GM21423 (cell line): ENCODE results near the gene VWF.

ENCODE experiments used
- ATAC-seq: cut with Tn5 transposase; IDR thresholded peaks from one replicate; pipeline ENCODE4 v1.9.1; 2021; ENCODE audit warnings: mild to moderate bottlenecking, moderate library complexity; ENCODE audit not compliant: unreplicated experiment

Gene VWF

GRCh38 chr12:5966486-5967095, 157.9 kb downstream of the VWF start:
- ATAC-seq, result no peak

DNA sequence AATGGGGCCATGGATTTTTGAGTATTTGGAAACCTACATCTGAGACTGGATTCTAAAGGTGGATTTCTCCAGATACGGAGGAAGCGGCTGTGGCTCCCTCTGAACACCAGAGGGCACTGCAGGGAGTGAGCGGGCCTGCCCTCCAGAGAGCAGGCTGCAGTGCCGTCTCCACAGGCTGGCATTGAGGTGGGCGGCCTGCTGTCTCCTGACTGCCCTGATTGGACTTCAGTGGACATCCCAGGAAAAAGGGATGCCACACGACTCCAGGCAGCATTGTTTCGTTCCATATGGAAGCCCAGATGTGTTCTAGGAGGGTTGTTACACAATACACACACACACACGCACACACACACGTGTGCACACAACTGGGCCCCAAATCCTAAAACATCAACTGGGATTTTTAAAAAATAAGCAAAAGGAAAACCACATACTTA, 158.5 kb downstream of the VWF start:
- ATAC-seq, result no peak

DNA sequence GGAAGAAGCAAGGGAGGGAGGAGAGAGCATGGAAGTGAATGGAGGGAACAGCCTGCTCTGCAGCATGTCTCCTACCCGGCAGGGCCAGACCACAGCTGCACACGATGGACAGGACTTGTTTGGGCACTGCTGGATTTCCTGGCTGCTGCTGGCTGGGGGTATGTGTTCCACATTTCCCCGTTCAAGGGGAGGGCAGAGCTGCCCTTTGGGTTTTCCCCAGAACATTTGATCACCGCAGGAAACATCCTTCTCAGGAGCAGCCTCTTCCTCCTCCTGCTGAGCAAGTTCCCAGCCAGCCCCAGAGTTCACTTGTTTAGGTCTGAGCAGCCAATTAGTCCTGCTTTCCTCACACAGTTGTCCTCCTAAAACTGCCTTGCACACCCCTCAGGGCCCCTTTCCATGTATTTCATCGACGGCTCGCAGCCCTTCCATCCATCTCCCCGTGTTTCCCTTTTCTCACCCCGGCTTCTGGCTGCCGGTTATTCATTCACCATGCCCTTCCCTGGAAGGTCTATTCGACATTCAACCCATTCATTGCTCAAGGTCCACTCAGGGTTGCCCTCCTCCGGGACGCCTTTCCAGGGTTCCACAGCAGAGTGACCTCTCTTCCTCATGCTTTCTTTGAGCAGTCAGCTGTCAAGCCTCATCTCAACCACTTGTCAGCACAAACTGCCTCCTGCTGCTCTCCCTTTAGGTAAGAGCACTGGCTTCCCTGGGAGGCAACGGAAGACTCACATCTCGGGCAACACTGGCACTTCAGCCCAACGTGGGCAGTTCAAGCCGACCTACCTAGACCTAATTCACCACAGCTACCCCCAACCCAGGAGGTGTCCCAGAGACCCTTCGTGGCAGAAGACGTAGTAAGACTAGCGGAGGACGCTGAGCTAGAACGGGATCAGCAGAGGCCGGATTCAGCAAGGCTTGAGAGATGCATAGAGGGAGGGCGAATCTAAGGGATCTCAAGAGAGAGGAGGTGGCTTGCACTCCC, 159.3 kb downstream of the VWF start:
- no peak for ATAC-seq

DNA sequence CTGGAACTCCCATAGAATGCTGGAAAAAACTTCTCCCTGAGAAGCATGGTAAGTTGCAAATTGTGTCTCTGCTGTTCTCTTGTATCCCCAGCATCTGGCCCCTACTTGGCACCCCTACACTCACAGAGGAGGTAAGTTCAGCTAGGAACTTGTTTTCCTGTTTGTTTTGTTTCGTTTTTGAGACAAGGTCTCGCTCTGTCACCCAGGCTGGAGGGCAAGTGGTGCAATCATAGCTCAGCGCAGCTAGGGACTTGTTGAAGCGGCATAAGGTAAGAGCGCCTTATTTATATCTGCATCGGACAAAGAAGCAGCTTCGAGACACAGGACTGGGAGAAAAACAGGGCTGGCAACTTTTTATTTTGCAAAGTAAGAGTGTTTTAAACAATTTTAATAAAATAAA, 161.0 kb downstream of the VWF start:
- ATAC-seq, result no peak

DNA sequence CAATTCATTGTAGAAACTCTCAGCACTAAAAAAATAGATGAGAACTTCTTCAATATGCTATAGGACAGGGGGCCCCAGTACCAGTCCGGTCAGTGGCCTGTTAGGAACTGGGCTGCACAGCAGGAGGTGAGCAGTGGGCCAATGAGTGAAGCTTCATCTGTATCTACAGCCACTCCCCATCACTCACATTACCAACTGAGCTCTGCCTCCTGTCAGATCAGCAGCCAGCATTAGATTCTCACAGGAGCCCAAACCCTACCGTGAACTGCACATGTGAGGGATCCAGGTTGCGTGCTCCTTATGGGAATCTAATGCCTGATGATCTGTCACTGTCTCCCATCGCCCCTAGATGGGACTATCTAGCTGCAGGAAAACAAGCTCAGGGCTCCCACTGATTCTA, 163.7 kb downstream of the VWF start:
- no peak for ATAC-seq

DNA sequence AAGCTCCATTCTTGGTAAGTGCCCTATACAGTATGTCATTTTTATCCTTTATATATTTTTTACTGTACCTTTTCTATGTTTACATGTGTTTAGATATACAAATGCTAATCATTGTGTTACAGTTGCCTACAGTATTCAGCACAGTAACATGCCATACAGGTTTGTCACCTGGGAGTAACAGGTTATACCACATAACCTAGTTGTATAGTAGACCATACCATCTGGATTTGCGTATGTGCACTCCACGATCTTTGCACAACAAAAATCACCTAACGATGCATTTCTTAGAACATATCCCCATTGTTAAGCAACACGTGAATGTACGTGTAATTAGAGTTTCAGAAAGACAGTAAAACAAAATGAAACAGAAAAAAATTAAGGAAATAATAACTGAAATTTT, 167.5 kb downstream of the VWF start:
- ATAC-seq, result no peak

DNA sequence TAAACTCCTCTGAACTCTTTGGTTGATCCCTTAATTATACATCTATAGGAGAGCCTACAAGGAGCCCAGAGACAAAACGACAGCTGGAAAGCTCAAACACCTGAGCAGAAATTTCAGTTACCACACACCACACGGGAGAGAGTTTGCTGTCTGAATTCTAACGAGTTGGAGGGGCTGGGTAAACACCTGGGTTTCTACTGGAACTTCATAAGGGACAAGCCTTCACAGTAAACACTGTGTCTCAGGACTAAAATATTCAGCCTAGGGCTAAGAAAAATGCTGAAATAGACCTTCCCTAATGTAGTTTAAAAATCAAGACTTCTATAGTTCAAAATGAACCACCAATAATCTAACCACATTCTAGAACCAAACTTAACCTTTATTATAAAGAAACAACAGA, 169.8 kb downstream of the VWF start:
- no peak for ATAC-seq

DNA sequence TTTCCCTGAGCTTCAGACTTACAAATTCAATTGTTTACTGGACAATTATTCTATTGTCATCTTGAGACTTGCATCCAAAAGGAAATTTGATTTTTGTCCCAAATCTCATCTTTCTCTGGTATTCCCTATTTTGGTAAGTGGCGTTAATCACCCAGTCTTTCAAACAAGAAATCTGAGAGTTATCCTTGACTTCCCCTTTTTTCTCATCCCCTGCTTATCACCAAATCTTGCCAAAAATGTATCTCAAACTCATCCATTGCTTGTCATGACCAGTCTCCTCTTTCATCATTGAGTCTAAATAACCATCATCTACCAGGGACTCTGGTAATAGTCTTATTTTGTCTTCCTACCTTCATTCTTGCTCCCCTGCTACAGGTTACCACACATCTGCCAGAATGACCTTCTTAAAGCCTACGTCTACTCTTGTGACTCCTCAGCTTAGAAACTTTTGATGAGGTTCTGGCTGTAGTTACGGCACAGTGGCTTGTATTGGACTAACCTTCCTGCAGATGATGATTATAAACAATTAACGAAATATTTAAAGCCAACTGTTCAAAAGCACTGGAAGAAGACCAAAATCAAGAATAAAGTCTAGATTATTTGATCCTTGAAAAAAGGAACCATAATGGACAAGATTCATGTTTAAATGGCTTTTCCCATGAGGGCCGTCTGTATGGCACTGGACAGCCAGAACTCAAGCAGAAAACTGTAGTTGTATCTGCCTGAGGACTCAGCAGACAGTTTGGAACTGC, 170.5 kb downstream of the VWF start:
- ATAC-seq, result no peak

DNA sequence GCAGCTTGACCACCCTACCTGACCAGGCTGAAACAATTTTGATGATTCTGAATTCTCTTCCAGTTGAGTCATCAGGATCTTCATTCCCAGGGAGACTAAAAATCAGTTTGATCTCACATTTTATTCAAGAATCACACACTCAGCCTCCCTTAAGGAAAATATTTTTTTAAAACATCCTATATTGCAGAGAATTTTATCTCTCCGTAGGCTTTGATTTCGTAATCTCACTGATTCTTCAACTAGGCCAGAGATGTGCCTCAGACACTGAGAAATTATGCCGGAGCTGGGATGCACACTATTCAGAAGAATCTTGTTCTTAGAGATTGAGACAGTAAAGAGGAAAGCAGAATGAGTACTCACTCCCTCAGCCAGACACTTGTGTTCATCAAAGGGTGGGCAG, 172.4 kb downstream of the VWF start:
- no peak for ATAC-seq

DNA sequence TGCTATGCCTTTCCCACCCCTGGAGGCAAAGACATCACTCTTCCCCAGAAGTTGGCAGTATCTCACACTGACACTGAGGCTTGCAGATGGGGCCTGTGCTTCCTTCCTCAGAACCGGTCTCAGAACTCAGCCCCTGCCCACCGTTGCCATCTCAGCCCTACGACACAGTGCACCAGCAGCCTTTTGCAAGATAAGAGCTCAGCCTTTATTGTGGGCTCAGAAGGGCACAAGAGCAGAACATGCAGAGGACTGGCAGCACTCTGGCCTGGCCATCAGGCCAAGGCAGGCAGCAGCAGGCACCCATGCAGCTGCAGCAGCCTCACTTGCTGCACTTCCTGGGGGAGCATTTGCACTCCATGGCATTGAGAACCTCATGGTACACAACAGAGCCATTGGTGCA, 175.8 kb downstream of the VWF start:
- no peak for ATAC-seq

- no peak for ATAC-seq
Observed at GRCh38 chr12:5947006-5947405, 177.5 kb downstream of the VWF start.

DNA sequence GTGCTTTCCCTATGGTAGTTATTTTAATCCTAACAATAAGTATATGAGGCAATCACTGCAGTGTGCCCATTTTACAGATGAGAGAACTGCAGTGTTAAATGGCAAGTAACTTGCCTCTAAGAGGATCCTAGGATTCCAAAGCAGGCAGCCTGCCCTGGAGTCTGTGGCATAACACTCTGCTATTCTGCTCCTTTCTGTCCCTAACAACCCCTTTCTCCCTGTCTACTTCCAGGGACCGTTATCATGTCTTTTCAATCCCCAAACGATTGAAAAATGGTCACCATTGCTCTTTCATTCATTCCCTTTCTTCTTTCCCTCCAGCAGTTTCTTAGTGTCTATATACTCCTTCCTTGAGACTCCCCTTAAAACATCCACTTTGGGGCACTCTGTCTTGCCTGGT, 178.1 kb downstream of the VWF start:
- ATAC-seq, result no peak

DNA sequence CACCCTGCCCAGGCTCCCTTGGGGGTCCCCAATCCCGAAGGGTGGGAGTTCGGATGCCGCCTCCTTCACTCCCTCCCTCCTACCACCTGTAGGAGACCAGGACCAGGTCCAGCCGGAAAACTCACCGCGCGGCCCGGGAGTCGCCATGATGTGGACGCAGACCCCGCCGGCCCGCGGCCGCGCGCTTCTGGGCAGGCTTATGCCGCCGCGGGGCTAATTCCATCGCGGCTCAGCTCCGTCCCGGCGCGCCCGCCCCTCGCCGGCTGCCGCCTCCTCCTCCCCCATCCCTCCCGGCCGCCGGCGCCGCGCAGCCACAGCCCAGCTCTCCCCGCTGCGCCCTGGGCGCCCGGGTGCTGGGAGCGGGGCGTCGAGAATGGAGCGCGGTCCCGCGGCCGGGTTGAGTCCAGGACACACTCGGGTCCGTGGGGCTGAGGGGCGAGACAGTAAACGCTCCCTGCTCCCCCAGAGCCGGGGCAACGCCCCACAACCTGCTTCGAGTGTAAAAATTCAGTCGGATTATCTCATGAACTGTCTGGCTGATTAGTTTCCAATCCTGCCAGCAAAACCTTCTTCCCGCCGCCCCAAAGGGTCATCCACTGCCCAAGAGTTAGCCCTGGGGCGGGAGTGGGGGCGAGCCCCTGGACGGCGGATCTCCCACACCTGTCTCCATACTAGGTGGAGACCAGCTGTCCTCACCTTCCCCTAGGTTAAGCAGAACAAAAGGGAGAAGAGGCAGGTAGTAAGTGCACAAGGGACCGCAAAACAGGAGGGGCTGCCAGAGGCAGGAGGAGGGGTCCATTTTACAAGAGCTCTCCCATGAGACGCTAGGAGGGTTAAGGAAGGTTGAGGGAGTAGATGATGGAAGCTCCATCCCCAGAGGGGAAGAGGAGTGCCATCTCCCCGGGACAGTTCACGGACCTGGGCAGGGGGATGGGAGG, 179.1 kb downstream of the VWF start, which contains the start of gene ANO2:
Gene ANO2 (minus strand): TSS at position 189 of the 938 bp plus-strand sequence. CDS start 42 bp downstream, at position 147.
- no peak for ATAC-seq

DNA sequence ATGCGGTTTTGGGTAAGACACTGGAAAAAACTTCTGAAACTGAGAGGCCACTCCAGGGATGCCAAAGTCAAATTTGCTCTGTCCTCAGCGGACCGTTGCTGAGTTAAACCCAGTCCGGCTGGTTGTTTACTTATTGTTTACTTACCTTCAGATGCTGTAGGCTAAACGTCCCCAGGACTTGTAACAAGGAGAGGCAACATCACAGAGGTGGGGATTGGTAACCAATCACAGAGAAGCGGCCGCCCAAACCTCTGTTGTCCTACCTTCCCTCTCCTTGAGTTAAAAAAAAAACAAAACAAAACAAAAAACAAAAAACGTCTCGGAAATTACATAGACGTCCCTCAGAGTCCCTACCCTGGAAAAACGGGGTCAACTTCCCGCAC, 179.8 kb downstream of the VWF start:
- no peak for ATAC-seq

GRCh38 chr12:5944053-5944452, 180.4 kb downstream of the VWF start:
- no peak for ATAC-seq

GRCh38 chr12:5941907-5942306, 182.6 kb downstream of the VWF start:
- ATAC-seq, result no peak

GRCh38 chr12:5927732-5928516, 196.5 kb downstream of the VWF start:
- no peak for ATAC-seq

GRCh38 chr12:5925646-5926045, 198.8 kb downstream of the VWF start:
- no peak for ATAC-seq

DNA sequence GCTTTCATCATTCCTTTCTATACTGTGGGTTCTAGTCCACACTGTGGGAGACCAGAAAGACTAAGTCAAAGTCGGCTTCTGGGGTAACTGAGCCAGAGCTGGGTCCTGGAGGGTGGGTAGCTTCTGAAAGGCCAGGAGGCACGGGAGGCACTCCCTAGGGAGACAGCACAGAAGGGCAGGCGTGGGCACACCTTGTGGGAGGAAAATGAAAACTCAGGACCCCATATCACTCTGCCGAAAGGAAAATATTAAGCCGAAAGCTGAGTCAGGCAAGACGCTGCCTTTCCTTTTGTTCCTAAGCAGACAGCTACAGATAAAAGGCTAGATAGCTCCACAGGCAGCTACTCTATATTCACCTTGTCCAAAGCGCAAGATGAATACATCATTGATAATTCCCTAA, 200.1 kb downstream of the VWF start:
- no peak for ATAC-seq

GRCh38 chr12:5923751-5924150, 200.7 kb downstream of the VWF start:
- no peak for ATAC-seq
